ENCODE results near the gene MRPL39.

DNA sequence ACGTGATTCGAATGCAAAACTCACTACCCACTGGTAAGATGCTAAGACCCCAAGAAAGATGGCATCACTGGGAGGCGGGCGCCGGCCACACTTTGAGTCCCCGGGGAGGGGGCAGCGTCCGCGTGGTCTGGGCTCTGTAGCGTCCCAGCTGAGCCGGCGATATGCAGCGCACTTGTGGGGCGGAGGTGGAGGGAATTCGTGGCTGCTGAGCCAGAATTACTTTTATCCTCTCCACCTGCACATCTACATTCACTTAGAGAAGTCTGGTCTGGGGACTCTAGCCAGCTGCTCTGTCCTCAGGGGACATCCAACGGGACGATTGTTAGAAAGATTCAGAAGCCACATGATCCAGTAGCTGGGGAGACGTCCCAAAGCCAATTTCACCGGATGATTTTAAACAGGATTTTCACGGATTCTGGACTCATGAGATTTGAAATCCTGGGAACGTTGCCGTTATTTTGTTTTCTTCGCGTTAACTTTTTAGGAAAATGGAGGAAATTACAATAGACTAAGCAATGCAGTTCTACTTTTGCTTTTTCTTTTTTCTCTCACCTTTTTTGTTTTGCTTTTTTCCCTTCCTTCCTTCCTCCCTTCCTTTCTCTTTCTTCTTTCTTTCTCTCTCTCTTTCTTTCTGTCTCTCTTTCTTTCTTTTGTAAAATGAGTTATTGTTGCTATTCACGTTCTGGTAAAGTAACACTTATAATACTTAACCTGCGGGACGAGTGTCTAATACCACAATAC lies 33.1 kb upstream of the MRPL39 start:
- TF ChIP-seq POLR2A (IDR thresholded peaks at IDR 0.05) = no peak
- TF ChIP-seq, protein P1, sequence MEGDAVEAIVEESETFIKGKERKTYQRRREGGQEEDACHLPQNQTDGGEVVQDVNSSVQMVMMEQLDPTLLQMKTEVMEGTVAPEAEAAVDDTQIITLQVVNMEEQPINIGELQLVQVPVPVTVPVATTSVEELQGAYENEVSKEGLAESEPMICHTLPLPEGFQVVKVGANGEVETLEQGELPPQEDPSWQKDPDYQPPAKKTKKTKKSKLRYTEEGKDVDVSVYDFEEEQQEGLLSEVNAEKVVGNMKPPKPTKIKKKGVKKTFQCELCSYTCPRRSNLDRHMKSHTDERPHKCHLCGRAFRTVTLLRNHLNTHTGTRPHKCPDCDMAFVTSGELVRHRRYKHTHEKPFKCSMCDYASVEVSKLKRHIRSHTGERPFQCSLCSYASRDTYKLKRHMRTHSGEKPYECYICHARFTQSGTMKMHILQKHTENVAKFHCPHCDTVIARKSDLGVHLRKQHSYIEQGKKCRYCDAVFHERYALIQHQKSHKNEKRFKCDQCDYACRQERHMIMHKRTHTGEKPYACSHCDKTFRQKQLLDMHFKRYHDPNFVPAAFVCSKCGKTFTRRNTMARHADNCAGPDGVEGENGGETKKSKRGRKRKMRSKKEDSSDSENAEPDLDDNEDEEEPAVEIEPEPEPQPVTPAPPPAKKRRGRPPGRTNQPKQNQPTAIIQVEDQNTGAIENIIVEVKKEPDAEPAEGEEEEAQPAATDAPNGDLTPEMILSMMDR (IDR thresholded peaks at IDR 0.05) = no peak
